Measurements from ENCODE around the gene ESRRG.

DNA sequence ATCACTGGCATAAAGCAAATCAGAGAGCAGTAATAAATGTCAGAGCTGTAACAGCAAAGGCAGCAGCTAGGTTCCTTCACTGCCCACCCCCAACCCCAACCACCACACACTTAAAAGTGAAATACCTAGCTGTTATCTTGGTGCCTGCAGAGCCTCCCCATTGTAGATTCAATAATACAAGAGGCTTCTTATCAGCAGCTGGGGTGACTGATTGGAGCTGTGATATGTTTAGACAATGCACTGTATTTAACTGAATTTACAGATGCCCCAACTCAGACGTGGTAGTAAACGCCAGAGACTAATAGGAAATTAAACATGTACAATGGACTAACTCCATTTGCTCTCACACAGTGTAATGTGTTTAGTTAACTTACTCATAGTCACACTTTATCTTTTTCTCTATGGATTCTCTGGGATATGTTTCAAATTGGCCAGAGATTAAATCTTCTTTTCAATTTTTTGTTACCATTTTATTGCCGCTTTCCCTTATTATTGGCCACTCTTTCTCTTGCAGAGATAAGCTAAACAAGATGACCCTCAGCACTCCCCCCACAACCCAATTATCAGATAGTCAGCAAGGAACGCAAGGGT lies 117.1 kb downstream of the ESRRG start:
- no peak for TF ChIP-seq POLR2A (IDR thresholded peaks at IDR 0.05)
- TF ChIP-seq, protein P1, sequence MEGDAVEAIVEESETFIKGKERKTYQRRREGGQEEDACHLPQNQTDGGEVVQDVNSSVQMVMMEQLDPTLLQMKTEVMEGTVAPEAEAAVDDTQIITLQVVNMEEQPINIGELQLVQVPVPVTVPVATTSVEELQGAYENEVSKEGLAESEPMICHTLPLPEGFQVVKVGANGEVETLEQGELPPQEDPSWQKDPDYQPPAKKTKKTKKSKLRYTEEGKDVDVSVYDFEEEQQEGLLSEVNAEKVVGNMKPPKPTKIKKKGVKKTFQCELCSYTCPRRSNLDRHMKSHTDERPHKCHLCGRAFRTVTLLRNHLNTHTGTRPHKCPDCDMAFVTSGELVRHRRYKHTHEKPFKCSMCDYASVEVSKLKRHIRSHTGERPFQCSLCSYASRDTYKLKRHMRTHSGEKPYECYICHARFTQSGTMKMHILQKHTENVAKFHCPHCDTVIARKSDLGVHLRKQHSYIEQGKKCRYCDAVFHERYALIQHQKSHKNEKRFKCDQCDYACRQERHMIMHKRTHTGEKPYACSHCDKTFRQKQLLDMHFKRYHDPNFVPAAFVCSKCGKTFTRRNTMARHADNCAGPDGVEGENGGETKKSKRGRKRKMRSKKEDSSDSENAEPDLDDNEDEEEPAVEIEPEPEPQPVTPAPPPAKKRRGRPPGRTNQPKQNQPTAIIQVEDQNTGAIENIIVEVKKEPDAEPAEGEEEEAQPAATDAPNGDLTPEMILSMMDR (IDR thresholded peaks at IDR 0.05): no peak

Data from thyroid gland (tissue), 4 donors.